ENCODE results near the gene GPR137.
A peak's percentile ranks its signal among the peaks of the same experiment; 100 is the strongest.

DNA sequence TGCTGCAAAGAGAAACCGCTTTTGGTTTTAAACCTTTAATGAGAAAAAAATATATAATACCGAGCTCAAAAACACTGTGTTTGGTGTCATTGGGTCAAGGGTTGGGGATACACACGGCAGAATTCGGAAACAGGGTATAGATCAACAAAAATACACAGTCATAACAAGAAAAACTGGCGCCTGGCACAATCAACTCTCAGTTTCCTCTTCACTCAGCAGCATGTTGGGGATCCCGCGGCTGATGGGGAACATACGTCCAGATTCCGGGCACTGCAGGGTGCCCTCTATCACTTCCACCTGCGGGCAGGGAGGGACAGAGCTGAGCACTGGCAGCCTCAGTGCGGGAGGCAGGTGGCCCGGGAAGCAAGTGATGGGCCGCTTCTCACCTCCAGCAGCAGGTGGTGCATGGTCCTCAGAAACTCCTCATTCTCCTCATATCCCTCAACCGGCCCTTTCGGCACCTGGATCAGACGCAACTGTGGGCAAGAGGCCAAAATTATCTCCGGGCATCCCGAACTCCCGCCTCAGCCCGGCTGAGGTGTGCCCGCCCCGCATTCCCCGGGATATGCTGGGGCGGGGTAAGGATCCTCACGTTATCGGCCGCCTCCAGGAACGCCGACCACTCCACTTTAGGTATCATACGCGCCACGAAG, 31.1 kb downstream of the GPR137 start:
- TF ChIP-seq PAX8 (IDR thresholded peaks at IDR 0.05) (no peak), WRNIP1 (IDR thresholded peaks at IDR 0.05; ENCODE audit: borderline replicate concordance, low read depth, low read length) (no peak), TARDBP (IDR thresholded peaks at IDR 0.05; ENCODE audit: borderline replicate concordance) (no peak), GATAD2B (conservative IDR thresholded peaks at IDR 0.05; ENCODE audit: low read depth) (no peak), JUNB (IDR thresholded peaks at IDR 0.05) (peak; percentile 71), ZNF622 (IDR thresholded peaks at IDR 0.05) (no peak), SIN3A (IDR thresholded peaks at IDR 0.05; ENCODE audit: low read depth, low read length) (no peak), CREB1 (IDR thresholded peaks at IDR 0.05; ENCODE audit: low read depth) (no peak), NRF1 (conservative IDR thresholded peaks at IDR 0.05; ENCODE audit: low read depth, low read length) (no peak), MXI1 (IDR thresholded peaks at IDR 0.05; ENCODE audit: low read depth, low read length) (no peak)
- TF ChIP-seq, protein P1, sequence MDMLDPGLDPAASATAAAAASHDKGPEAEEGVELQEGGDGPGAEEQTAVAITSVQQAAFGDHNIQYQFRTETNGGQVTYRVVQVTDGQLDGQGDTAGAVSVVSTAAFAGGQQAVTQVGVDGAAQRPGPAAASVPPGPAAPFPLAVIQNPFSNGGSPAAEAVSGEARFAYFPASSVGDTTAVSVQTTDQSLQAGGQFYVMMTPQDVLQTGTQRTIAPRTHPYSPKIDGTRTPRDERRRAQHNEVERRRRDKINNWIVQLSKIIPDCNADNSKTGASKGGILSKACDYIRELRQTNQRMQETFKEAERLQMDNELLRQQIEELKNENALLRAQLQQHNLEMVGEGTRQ (IDR thresholded peaks at IDR 0.05; ENCODE audit: borderline replicate concordance, low read depth, low read length), result no peak
- TF ChIP-seq, protein P2, sequence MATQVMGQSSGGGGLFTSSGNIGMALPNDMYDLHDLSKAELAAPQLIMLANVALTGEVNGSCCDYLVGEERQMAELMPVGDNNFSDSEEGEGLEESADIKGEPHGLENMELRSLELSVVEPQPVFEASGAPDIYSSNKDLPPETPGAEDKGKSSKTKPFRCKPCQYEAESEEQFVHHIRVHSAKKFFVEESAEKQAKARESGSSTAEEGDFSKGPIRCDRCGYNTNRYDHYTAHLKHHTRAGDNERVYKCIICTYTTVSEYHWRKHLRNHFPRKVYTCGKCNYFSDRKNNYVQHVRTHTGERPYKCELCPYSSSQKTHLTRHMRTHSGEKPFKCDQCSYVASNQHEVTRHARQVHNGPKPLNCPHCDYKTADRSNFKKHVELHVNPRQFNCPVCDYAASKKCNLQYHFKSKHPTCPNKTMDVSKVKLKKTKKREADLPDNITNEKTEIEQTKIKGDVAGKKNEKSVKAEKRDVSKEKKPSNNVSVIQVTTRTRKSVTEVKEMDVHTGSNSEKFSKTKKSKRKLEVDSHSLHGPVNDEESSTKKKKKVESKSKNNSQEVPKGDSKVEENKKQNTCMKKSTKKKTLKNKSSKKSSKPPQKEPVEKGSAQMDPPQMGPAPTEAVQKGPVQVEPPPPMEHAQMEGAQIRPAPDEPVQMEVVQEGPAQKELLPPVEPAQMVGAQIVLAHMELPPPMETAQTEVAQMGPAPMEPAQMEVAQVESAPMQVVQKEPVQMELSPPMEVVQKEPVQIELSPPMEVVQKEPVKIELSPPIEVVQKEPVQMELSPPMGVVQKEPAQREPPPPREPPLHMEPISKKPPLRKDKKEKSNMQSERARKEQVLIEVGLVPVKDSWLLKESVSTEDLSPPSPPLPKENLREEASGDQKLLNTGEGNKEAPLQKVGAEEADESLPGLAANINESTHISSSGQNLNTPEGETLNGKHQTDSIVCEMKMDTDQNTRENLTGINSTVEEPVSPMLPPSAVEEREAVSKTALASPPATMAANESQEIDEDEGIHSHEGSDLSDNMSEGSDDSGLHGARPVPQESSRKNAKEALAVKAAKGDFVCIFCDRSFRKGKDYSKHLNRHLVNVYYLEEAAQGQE (IDR thresholded peaks at IDR 0.05; ENCODE audit: low read depth, low read length), result no peak
- TF ChIP-seq, protein P3, sequence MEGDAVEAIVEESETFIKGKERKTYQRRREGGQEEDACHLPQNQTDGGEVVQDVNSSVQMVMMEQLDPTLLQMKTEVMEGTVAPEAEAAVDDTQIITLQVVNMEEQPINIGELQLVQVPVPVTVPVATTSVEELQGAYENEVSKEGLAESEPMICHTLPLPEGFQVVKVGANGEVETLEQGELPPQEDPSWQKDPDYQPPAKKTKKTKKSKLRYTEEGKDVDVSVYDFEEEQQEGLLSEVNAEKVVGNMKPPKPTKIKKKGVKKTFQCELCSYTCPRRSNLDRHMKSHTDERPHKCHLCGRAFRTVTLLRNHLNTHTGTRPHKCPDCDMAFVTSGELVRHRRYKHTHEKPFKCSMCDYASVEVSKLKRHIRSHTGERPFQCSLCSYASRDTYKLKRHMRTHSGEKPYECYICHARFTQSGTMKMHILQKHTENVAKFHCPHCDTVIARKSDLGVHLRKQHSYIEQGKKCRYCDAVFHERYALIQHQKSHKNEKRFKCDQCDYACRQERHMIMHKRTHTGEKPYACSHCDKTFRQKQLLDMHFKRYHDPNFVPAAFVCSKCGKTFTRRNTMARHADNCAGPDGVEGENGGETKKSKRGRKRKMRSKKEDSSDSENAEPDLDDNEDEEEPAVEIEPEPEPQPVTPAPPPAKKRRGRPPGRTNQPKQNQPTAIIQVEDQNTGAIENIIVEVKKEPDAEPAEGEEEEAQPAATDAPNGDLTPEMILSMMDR (IDR thresholded peaks at IDR 0.05 in 2 of 3, conservative IDR thresholded peaks at IDR 0.05 in 1 of 3; ENCODE audit: control insufficient read depth in 2 of 3, extremely low read depth in 1 of 3, insufficient read depth in 1 of 3, low read depth in 3 of 3, low read length in 3 of 3), result peak; percentile 25 to 32 (median 29); a peak in 3 of 6 replicates
- TF ChIP-seq, protein P4, sequence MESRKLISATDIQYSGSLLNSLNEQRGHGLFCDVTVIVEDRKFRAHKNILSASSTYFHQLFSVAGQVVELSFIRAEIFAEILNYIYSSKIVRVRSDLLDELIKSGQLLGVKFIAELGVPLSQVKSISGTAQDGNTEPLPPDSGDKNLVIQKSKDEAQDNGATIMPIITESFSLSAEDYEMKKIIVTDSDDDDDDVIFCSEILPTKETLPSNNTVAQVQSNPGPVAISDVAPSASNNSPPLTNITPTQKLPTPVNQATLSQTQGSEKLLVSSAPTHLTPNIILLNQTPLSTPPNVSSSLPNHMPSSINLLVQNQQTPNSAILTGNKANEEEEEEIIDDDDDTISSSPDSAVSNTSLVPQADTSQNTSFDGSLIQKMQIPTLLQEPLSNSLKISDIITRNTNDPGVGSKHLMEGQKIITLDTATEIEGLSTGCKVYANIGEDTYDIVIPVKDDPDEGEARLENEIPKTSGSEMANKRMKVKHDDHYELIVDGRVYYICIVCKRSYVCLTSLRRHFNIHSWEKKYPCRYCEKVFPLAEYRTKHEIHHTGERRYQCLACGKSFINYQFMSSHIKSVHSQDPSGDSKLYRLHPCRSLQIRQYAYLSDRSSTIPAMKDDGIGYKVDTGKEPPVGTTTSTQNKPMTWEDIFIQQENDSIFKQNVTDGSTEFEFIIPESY (IDR thresholded peaks at IDR 0.05), result no peak
